GM12864 (cell line): ENCODE measurements around the gene TNNI3K.

Source experiments
- DNase-seq: peaks from one replicate; pipeline ENCODE4 v3.0.0-alpha.2; 2011; ENCODE audit warnings: low read depth
- H3K4me3 ChIP-seq: 2 replicates; pipeline ENCODE4 v1.5.1; 2011; ENCODE audit warnings: mild to moderate bottlenecking, low read depth, low read length, control low read depth
- TF ChIP-seq, protein P1 (sequence below): IDR thresholded peaks from 2 replicates; pipeline ENCODE4 v1.5.1; 2011; ENCODE audit warnings: low read depth, mild to moderate bottlenecking, moderate library complexity, low read length, control low read depth, inconsistent platforms; ENCODE audit errors: missing control alignments

Gene TNNI3K

DNA sequence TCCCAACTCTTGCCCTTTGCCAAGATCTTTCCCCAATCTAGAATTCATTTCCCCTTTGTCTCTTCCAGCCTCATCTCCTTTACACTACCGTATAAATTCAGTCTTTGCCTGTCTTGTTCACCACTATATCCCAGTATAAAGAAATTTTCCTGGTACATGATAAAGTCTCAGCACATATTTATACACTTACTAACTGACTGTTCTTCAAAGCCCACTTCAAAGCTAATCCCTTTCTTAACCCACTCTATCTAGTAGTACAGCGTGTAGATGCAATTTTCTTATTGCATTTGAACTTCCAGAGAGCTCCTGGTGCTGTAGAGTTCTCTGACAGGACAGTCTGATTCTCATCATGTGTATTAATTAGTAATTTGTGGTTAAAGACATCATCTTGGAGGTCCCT lies 199.1 kb downstream of the TNNI3K start:
- TF ChIP-seq, protein P1, sequence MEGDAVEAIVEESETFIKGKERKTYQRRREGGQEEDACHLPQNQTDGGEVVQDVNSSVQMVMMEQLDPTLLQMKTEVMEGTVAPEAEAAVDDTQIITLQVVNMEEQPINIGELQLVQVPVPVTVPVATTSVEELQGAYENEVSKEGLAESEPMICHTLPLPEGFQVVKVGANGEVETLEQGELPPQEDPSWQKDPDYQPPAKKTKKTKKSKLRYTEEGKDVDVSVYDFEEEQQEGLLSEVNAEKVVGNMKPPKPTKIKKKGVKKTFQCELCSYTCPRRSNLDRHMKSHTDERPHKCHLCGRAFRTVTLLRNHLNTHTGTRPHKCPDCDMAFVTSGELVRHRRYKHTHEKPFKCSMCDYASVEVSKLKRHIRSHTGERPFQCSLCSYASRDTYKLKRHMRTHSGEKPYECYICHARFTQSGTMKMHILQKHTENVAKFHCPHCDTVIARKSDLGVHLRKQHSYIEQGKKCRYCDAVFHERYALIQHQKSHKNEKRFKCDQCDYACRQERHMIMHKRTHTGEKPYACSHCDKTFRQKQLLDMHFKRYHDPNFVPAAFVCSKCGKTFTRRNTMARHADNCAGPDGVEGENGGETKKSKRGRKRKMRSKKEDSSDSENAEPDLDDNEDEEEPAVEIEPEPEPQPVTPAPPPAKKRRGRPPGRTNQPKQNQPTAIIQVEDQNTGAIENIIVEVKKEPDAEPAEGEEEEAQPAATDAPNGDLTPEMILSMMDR, result no peak
- no peak for DNase-seq
- H3K4me3 ChIP-seq, result no peak overlapping the region

DNA sequence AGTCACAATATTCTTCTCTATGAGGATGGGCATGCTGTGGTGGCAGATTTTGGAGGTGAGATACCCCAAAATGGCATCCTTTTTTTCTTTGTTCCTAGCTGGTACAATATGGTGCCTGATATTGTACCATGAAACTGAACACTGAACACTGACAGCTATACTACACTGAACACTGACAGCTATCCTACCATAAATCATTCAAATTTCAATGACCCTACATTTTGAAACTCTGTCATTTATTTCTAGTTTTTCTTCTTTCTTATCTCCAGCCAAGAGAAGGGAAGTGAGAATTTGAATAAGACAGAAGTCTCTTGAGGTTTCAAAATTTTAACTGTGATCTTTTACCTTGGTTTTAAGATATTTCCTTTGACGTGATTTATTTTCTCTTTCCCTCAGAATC lies 200.9 kb downstream of the TNNI3K start:
- H3K4me3 ChIP-seq, result no peak overlapping the region
- DNase-seq, result no peak
- TF ChIP-seq, protein P1, result no peak

DNA sequence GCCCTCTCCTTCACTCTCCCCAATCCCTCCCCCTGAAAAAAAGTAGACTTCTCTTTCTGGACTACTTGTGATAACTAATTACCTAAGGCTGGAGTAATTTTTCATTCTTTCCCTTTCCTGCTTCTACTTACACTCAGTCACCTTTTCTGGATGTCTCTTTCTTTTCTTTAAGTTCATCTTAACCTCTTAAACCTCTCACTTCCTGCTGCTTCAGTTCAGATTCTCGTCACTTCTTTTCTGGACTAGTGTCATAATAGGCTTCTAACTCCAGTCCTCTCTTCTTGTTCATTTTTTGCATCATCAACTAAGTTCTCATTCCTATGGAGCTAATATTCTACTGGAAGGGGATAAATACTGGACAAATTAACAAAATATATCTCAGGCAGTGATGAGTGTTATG lies 201.8 kb downstream of the TNNI3K start:
- no peak for DNase-seq
- TF ChIP-seq, protein P1, result no peak

DNA sequence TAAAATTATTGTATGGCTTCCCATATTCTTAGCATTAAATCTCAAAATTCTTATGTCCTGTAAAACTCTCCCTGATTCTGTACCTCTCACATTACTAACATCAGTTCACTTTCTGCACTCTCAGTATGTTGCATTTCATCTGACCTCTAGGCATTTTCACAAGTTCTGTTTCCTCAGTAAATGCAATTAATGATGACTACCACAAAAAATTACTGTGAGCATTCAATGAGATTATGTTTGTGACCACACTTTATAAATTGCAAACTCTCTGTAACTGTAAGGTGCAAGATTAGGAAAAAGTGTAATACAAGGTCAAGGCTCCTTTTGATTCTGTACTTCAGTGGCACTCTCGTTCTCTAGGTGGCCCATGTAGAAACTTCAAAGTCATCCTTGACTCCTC lies 216.8 kb downstream of the TNNI3K start:
- no peak for DNase-seq
- H3K4me3 ChIP-seq, result no peak overlapping the region
- TF ChIP-seq, protein P1, result no peak

More for the DNA sequence above, 201.8 kb downstream of the TNNI3K start:
- H3K4me3 ChIP-seq, result no peak overlapping the region

DNA sequence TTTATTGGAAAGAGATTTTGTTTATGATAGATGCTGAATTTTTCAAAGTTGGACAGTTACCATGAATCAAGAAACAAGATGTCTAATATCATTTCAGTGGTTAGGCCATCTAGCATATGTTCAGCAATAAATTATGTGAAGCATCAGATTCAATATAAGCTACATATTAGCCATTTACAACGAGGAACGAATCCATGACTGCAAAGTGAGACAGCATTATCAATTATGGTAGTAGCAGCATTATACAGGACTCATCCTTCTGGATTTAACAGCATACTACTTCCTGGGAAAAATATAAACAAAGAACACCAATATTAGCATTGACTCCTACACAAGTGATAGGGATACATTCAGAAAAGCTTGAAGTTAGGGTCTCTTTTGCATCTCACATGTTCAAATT lies 218.1 kb downstream of the TNNI3K start:
- TF ChIP-seq, protein P1, result no peak
- no peak for DNase-seq
- no peak overlapping the region for H3K4me3 ChIP-seq

DNA sequence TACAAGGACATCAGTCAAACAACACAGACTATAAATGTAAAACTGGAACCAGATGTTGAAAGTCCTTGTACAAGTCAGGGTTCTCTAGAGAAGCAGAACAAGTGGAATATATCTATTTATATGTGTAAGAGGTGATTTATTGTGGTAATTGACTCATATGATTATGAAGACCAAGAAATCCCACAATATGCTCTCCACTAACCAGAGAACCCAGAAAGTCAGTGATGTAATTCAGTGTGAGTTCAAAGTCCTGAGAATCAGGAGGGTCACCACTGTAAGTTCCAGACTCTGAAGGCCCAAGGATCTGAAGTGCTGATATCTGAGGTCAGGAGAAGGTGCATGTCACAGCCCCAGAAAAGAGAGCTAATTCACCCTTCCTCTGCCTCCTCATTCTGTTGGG lies 220.2 kb downstream of the TNNI3K start:
- no peak overlapping the region for H3K4me3 ChIP-seq
- TF ChIP-seq, protein P1, result no peak
- DNase-seq, result no peak

DNA sequence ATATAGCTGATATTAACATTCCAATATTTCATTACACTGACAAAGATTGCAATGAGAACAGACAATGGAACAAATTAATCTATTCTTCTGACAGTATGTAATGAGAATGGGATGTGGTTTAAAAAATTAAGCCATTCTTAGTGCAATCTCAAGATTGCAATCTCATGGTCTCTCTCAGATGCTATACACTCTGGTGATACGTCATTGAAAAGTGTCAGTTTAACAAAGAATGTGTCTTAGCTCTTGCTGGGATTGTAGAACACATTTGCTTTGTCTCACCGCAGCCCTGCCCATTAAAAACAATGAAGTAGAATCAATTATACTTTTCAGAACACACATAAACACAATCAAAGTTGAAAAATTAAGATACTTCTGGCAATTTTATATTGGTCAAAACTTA lies 222.1 kb downstream of the TNNI3K start:
- TF ChIP-seq, protein P1, result no peak
- no peak for DNase-seq

More for the DNA sequence above, 222.1 kb downstream of the TNNI3K start:
- H3K4me3 ChIP-seq, result no peak overlapping the region
